Activated CD4-positive, alpha-beta T cell treated with anti-CD3 and anti-CD28 coated beads, Interleukin-2, amount 50 U/mL, for 16 hours (primary cell): ENCODE results near the gene ZSCAN9.

Experiments used
- DNase-seq: peaks from one replicate; pipeline ENCODE4 v3.0.0-alpha.2; 2020

ZSCAN9 gene

DNA sequence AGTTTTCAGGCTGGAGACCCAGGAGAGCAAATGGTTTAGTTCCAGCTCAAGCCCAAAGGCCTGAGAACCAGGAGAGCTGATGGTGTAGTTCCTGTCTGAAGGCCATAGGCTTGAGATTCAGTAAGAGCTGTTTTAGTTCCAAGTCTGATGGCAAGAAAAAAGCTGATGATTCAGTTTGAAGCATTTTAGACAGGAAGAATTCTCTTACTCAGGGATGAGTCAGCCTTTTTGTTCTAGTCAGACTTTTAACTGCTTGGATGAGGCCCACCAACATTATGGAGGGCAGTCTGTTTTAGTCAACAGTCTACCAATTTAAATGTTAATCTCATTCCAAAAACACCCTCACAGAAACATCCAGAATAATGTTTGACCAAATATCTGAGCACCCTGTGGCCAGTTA, 44.4 kb downstream of the ZSCAN9 start:
- DNase-seq, result peak; percentile 69

DNA sequence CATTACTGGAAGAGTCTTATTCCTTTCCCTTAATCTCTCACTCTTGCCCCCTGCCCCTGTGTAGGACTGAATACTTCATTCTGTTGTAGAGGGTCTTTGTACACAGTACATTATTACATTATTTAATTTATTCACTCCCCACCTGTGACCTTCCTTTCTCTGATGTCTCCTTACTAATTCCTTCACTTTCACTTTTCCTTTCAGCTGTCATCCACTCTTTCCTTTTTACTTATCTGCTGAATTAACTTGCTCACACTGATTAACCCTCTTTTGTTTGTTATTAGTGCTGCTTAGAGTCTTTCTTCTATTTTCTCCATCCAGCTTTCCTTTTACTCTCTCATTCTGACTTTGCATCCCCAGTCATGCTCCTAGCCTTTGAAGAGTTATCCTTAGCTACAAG, 49.8 kb downstream of the ZSCAN9 start:
- DNase-seq, result peak; percentile 10

DNA sequence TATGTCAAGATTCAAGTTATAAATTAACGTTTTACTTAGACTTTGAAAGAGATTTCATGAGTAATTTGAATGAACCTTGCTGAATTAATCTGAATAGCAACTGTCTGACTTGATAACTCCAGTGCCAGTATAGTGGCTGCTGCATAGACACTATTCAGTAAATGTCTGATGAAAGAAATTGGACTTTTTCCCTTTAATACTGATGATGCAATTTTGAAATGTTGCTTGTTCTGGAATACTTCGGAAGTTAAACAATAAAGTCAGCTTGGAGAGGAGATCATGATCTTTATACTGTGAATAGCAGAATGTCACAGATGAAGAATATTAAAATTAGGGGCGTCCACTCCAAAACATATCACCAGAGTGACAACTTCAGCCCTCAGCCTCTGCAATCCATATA, 52.7 kb downstream of the ZSCAN9 start:
- DNase-seq, result no peak

DNA sequence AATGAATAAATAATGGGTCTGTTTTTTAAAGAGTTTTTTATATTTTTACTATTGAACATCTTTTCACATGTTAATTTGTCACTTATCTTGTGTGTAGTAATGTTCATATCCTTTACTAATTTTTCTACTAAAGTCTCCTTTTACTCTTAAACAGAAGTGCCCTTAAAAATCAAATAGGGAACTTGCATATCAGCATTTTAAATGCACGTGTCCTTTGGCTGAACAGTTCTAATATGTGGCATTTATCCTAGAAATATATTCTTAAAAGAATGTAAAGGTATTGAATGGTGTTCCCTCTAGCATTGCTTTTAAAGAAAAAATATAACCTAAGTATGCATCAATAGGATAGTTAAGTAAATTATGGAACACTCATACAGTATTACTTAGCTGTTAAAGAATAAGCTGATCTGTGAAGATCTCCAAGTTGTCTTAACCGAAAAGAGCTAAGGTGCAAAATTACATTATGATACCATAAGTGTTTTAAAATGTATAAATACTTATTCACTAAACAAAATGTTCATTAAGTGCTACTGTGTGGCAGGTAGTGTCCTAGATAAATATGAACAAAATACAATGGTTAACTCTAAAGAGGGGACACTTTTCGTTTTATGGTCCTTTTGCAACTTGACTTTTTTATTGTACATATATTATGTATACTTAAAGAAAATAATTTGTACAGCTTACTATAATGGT, 55.7 kb downstream of the ZSCAN9 start:
- no peak for DNase-seq

DNA sequence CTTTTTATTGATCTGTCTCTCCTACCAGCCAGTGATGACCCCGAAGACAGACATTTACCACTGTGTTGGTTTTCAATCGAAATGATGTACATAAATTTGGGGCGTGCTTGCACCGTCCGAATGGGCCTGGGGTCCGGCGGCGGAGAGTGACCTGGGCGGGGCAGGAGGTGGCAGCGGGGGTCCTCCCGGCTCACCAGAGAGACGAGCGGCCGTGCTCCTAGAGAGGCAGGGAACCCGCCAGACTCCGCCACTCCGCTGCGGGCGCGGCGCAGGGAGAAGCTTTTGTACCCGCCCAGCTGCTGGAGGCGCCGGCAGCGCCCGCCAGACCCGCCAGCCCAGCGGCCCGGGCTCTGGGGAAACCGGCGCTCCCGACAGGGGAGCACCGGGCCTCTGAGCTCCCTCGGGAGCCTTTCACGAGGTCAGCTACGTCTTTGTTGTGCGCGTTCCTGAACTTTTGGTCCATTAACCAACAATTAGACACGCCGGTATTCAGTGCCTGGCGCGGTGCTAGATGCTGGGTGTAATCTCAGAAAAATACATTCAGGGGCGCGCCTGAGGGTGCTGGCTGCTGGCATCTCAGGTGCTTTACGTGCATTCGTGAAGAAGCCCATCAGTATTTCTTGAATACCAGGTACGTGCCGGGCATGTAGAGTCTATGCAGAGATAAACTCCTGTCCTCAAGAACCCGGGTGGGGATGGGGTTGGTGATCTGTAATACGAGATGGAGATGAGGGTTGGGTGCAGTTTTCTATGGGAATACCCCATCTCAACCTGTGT, 56.4 kb downstream of the ZSCAN9 start, which contains the start of gene PGBD1:
PGBD1 (plus strand) TSS at position 285 of the 777 bp plus-strand sequence. CDS start 2,242 bp downstream, outside the sequence.
- DNase-seq, result peak; percentile 64

DNA sequence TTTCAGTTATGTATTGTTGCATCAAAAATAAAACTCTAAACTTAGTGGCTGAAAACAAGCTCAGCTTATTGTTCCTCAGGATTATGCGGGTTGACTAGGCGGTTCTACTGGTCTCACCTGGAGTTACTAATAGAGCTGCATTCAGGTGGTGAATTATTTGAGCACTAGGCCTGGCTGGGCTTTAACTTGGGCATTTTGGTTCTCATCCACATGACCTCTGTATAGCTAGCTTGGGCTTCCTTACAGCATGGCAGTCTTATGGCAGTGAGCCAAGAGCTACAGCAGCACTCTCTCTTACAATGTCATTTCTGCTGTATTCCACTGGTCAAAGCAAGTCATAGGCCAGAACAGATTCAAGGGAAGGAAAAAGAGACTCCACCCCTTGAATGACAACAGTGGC, 57.9 kb downstream of the ZSCAN9 start:
- DNase-seq, result no peak
